Panc1 (cell line): Measurements from ENCODE around the gene TFAP2A. TPM values are rescaled to one million over a fixed set of nuclear protein-coding genes. Genes with fewer than 3 reads are reported as not detected.

ENCODE experiments used
- ATAC-seq: fragments of 200-7000 bp; cut with Tn5 transposase; 2 replicates; pipeline ENCODE4 v1.9.1; 2020; ENCODE audit warnings: mild to moderate bottlenecking, moderate library complexity
- Bru-seq: library from RNA; stranded (reverse); fragments of 400-500 nt; gene quantifications from one replicate; lab custom pipeline; 2021; lab: Mats Ljungman, UMichigan
- BruChase-seq, 2 experiments: library from RNA; stranded (reverse); fragments of 400-500 nt; gene quantifications; one replicate each; lab custom pipeline; 2021; lab: Mats Ljungman, UMichigan
- BruUV-seq: library from RNA; stranded (reverse); fragments of 400-500 nt; replicated peaks from 2 replicates; lab custom pipeline; 2021; lab: Mats Ljungman, UMichigan
- CTCF ChIA-PET: fragments of 300-600 bp; sonication (Branson Sonifier 250); formaldehyde crosslinking; loops from one replicate; lab custom pipeline; 2022; ENCODE audit warnings: antibody characterized with exemption; lab: Charles Lee
- POLR2A ChIA-PET: fragments of 300-600 bp; sonication (Branson Sonifier 250); formaldehyde crosslinking; loops from one replicate; lab custom pipeline; 2022; ENCODE audit warnings: antibody characterized with exemption; lab: Charles Lee
- DNase-seq: peaks from one replicate; pipeline ENCODE4 v3.0.0-alpha.2; 2010; ENCODE audit warnings: low read depth, low spot score
- H3K27ac ChIP-seq: 2 replicates; pipeline ENCODE4 v1.5.1; 2011; ENCODE audit warnings: mild to moderate bottlenecking, low read length, inconsistent platforms
- H3K27me3 ChIP-seq: fragments of 200-500 bp; sonication (Bioruptor generic); 2 replicates; pipeline ENCODE4 v1.6.0; 2014; ENCODE audit warnings: low read length, inconsistent platforms; ENCODE audit not compliant: control insufficient read depth, insufficient read depth
- H3K36me3 ChIP-seq: fragments of 200-500 bp; sonication (Bioruptor generic); 2 replicates; pipeline ENCODE4 v1.5.1; 2014; ENCODE audit warnings: inconsistent platforms, mild to moderate bottlenecking, low read length, moderate library complexity; ENCODE audit not compliant: control insufficient read depth, insufficient read depth
- H3K4me1 ChIP-seq: 2 replicates; pipeline ENCODE4 v1.5.1; 2011; ENCODE audit warnings: inconsistent platforms, mild to moderate bottlenecking, low read length, moderate library complexity; ENCODE audit not compliant: control insufficient read depth, insufficient read depth
- H3K4me3 ChIP-seq, 2 experiments: 2 replicates each; pipeline ENCODE4 v1.5.1; 2011 to 2012; ENCODE audit warnings: low read depth in 2 of 2, low read length in 2 of 2, mild to moderate bottlenecking in 2 of 2, inconsistent platforms in 1 of 2, moderate library complexity in 1 of 2
- H3K9me3 ChIP-seq: fragments of 200-500 bp; sonication (Bioruptor generic); 2 replicates; pipeline ENCODE4 v1.5.1; 2014; ENCODE audit warnings: low read depth, mild to moderate bottlenecking, inconsistent platforms, low read length, moderate library complexity; ENCODE audit not compliant: control insufficient read depth, insufficient read depth
- POLR2AphosphoS5 ChIP-seq: IDR thresholded peaks from 2 replicates; pipeline ENCODE4 v1.6.1; 2012; ENCODE audit warnings: mild to moderate bottlenecking, low read depth, low read length, moderate library complexity
- REST ChIP-seq, 2 experiments: IDR thresholded peaks; 2 replicates each; pipeline ENCODE4 v1.6.1; 2011 to 2012; ENCODE audit warnings: low read depth in 2 of 2, control low read depth in 1 of 2, low read length in 1 of 2, mild to moderate bottlenecking in 1 of 2, moderate library complexity in 1 of 2; ENCODE audit not compliant: insufficient read depth in 1 of 2
- SIN3A ChIP-seq: IDR thresholded peaks from 2 replicates; pipeline ENCODE4 v1.6.1; 2012; ENCODE audit warnings: low read depth, mild to moderate bottlenecking, low read length, moderate library complexity, borderline replicate concordance; ENCODE audit not compliant: insufficient read depth
- TCF7L2 ChIP-seq: IDR thresholded peaks from 2 replicates; pipeline ENCODE4 v1.6.1; 2011; ENCODE audit warnings: mild to moderate bottlenecking, low read depth, low read length, inconsistent platforms
- in situ Hi-C: cut with HindIII; loops from 2 replicates; pipeline ENCODE4 v1.10.0; 2016; ENCODE audit warnings: low sequenced_read_pairs, low pct_unique_long_range_greater_than_20kb
- intact Hi-C: fragments of 100-400 bp; cut with micrococcal nuclease; formaldehyde crosslinking; loops from one replicate; pipeline ENCODE4 v1.10.0; 2022; ENCODE audit not compliant: unreplicated experiment
- long read RNA-seq: library from polyadenylated mRNA; unstranded; transcript quantifications from one replicate; pipeline ENCODE4 v2.0.0, GENCODE V29; 2021; ENCODE audit not compliant: unreplicated experiment
- polyA plus RNA-seq: library from polyadenylated mRNA; unstranded; fragments of >200 nt; gene quantifications from one replicate; pipeline ENCODE4 v1.2.1, GENCODE V29; 2012; ENCODE audit warnings: missing spikeins; ENCODE audit not compliant: insufficient read length
- total RNA-seq: library from RNA; stranded (reverse); gene quantifications from one replicate; pipeline ENCODE4 v1.2.1, GENCODE V29; 2021; ENCODE audit not compliant: unreplicated experiment
- TF ChIP-seq, protein P1 (sequence below): fragments of 450-650 bp; IDR thresholded peaks from 2 replicates; pipeline ENCODE4 v1.5.1; 2017; ENCODE audit warnings: mild to moderate bottlenecking

Gene TFAP2A
- total RNA-seq (83.9 TPM), Bru-seq, nascent RNA (percentile 97 among the genes with signal in this experiment), BruChase-seq, experiment 1, labeled RNA remaining after a 2-hour chase (percentile 93 among the genes with signal in this experiment), BruChase-seq, experiment 2, labeled RNA remaining after a 6-hour chase (percentile 85 among the genes with signal in this experiment)
- polyA plus RNA-seq: 95.0 TPM
- long read RNA-seq, transcript TFAP2A-203 (7 exons, 3,331 nt): major isoform, 15 of 68 reads
- long read RNA-seq, transcript TFAP2A-202 (7 exons, 3,829 nt): minor isoform, 9 of 68 reads
- long read RNA-seq, partial matches to known transcripts: 13 of 68 reads
- long read RNA-seq, other reads (novel, unspliced or antisense): 28 of 68 reads

DNA sequence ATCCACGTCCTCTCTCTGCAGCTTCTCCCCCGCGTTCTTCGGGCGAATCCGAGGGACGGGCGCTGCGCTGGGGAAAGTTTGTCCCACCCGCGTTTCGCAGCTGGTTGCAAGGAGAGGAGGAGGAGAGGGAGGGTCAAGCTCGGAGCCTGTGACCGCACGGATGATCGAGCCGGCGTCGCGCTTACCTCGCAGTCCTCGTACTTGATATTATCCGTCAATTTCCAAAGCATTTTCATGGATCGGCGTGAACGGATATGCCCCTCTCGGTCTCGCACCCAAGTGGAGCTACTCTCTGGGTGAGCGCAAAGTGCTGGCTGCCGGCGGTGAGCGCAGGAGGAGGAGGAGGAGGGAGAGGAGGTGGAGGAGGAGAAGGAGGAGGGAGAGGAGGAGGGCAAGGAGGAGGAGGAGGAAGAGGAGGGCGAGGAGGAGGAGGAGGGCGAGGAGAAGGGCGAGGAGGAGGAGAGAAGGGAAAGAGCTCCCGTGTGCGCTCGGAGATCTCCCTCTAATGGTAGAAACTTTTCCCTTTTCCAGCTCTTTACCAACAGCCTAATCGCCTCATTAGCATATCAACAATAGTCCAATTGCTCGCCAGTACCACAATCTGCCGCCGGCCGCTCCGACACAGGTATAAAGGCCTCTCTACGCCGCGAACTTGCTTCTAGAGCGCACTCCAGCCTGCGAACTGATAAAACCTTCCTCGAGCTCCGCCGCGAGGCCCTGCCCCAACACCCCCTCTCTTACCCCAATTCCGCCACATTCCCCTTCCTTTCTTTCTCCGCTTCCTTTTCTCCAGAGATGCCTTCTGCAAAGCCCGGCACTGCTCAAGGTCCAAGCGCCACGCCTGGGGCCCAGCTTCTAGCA, at the start of gene TFAP2A:
Gene TFAP2A, minus strand, starts transcription at position 319 of the 861 bp plus-strand sequence. Its CDS starts 83 bp downstream, at position 236.
- ChIA-PET CTCF (interaction anchor here (0.5 to 1.5 kb wide), 11 partner anchors 9 to 1432 kb away, joined by 3 to 7 read pairs (median 5); no protein-coding TSS in a partner anchor), POLR2A (interaction anchor here (0.6 to 1.6 kb wide), 8 partner anchors 9 to 1103 kb away, joined by 3 to 9 read pairs (median 4); no protein-coding TSS in a partner anchor)
- Histone ChIP-seq H3K4me3 (peak within 1 kb of the TSS; percentile 96 to 100), H3K27me3 (no peaks in the 10 kb centered on the region), H3K9me3 (no peaks in the 10 kb centered on the region), H3K27ac (peak within 1 kb of the TSS; percentile 99), H3K36me3 (no peaks in the 10 kb centered on the region), H3K4me1 (peaks cover 29% of the 10 kb centered on the region)
- in situ Hi-C loops: no loop called here
- ATAC-seq: peak; percentile 43
- no peak for DNase-seq
- no TSS peak for BruUV-seq
- intact Hi-C loops: loop anchor here (5.0 kb wide), 1 partner anchor 1163 kb away; no protein-coding TSS in a partner anchor
- 0 out of 2 replicates have a peak, but pooled peaks have one; percentile 35 for TF ChIP-seq SIN3A
- peak; percentile 9; the same call in 1 of the 2 replicates for TF ChIP-seq TCF7L2
- no peak for TF ChIP-seq REST (IDR thresholded peaks at IDR 0.05; ENCODE audit: insufficient read depth in 1 of 2, low read depth in 2 of 2, low read length in 1 of 2)
- TF ChIP-seq POLR2AphosphoS5: peak; percentile 94
- TF ChIP-seq, protein P1, sequence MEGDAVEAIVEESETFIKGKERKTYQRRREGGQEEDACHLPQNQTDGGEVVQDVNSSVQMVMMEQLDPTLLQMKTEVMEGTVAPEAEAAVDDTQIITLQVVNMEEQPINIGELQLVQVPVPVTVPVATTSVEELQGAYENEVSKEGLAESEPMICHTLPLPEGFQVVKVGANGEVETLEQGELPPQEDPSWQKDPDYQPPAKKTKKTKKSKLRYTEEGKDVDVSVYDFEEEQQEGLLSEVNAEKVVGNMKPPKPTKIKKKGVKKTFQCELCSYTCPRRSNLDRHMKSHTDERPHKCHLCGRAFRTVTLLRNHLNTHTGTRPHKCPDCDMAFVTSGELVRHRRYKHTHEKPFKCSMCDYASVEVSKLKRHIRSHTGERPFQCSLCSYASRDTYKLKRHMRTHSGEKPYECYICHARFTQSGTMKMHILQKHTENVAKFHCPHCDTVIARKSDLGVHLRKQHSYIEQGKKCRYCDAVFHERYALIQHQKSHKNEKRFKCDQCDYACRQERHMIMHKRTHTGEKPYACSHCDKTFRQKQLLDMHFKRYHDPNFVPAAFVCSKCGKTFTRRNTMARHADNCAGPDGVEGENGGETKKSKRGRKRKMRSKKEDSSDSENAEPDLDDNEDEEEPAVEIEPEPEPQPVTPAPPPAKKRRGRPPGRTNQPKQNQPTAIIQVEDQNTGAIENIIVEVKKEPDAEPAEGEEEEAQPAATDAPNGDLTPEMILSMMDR: peak; percentile 77
